Keratinocyte (primary cell): Measurements from ENCODE around the gene SUFU. TPM values are rescaled to one million over a fixed set of nuclear protein-coding genes. Genes with fewer than 3 reads are reported as not detected.

Experiments used
- DNase-seq: peaks from one replicate; pipeline ENCODE4 v3.0.0-alpha.2; 2011; ENCODE audit warnings: low read depth, missing footprints, low spot score
- FAIRE-seq: peaks from 2 replicates; lab custom pipeline; 2011; peaks lifted over from hg19 to GRCh38; lab: Jason Lieb, UNC
- H2AFZ ChIP-seq: 2 replicates; pipeline ENCODE4 v1.6.0; 2012; ENCODE audit warnings: low read length, control low read depth, inconsistent platforms; ENCODE audit not compliant: control insufficient read depth
- H3K27ac ChIP-seq: 2 replicates; pipeline ENCODE4 v1.5.1; 2011; ENCODE audit warnings: low read length; ENCODE audit not compliant: control insufficient read depth, insufficient read depth
- H3K27me3 ChIP-seq: 3 replicates; pipeline ENCODE4 v1.6.0; 2011; ENCODE audit warnings: low read length; ENCODE audit not compliant: control insufficient read depth, insufficient read depth; ENCODE audit errors: extremely low read depth
- H3K36me3 ChIP-seq, 2 experiments: 2 replicates in 1 of 2; 3 replicates in 1 of 2; pipeline ENCODE4 v1.5.1; 2011; ENCODE audit warnings: low read length in 2 of 2, mild to moderate bottlenecking in 1 of 2; ENCODE audit not compliant: control insufficient read depth in 2 of 2, insufficient read depth in 2 of 2; ENCODE audit errors: extremely low read depth in 1 of 2
- H3K4me1 ChIP-seq: 3 replicates; pipeline ENCODE4 v1.5.1; 2011; ENCODE audit warnings: low read length; ENCODE audit not compliant: control insufficient read depth, insufficient read depth; ENCODE audit errors: extremely low read depth
- H3K4me2 ChIP-seq: 3 replicates; pipeline ENCODE4 v1.6.0; 2011; ENCODE audit warnings: low read depth, low read length; ENCODE audit not compliant: control insufficient read depth, insufficient read depth; ENCODE audit errors: extremely low read depth
- H3K4me3 ChIP-seq, 3 experiments: fragments of 200-600 bp in 1 of 3; sonication (generic) in 1 of 3; 2 replicates in 2 of 3; 3 replicates in 1 of 3; pipeline ENCODE4 v1.5.1; 2011 to 2016; ENCODE audit warnings: low read length in 3 of 3, mild to moderate bottlenecking in 3 of 3, control low read depth in 2 of 3, inconsistent platforms in 1 of 3, low read depth in 1 of 3, mixed read lengths in 1 of 3, mixed run types in 1 of 3, moderate library complexity in 1 of 3; ENCODE audit not compliant: control insufficient read depth in 2 of 3, insufficient read depth in 2 of 3; ENCODE audit errors: extremely low read depth in 1 of 3
- H3K79me2 ChIP-seq: 2 replicates; pipeline ENCODE4 v1.6.0; 2012; ENCODE audit warnings: low read length; ENCODE audit not compliant: control insufficient read depth, insufficient read depth
- H3K9ac ChIP-seq: 3 replicates; pipeline ENCODE4 v1.6.0; 2011; ENCODE audit warnings: low read length; ENCODE audit not compliant: control insufficient read depth, insufficient read depth; ENCODE audit errors: extremely low read depth
- H3K9me1 ChIP-seq: 3 replicates; pipeline ENCODE4 v1.6.0; 2011; ENCODE audit warnings: low read length; ENCODE audit not compliant: control insufficient read depth, insufficient read depth; ENCODE audit errors: extremely low read depth
- H3K9me3 ChIP-seq: 2 replicates; pipeline ENCODE4 v1.5.1; 2012; ENCODE audit warnings: low read depth, low read length; ENCODE audit not compliant: control insufficient read depth
- H4K20me1 ChIP-seq: 3 replicates; pipeline ENCODE4 v1.6.0; 2011; ENCODE audit warnings: low read length; ENCODE audit not compliant: control insufficient read depth, insufficient read depth; ENCODE audit errors: extremely low read depth
- CTCF ChIP-seq, 3 experiments: IDR thresholded peaks in 1 of 3; conservative IDR thresholded peaks in 1 of 3; optimal IDR thresholded peaks in 1 of 3; 2 replicates in 2 of 3; 3 replicates in 1 of 3; pipeline versions ENCODE3 to v1.5.1; 2011; ENCODE audit warnings: low read length in 3 of 3, mild to moderate bottlenecking in 3 of 3, moderate library complexity in 2 of 3, control low read depth in 1 of 3, inconsistent platforms in 1 of 3; ENCODE audit not compliant: insufficient read depth in 2 of 3; ENCODE audit errors: extremely low read depth in 1 of 3
- EZH2 ChIP-seq: IDR thresholded peaks from one replicate; pipeline ENCODE4 v1.6.1; 2012; ENCODE audit warnings: inconsistent platforms, mild to moderate bottlenecking, low read length, moderate library complexity
- dilution Hi-C: fragments of 300-500 bp; cut with MboI; formaldehyde crosslinking; loops from one replicate; pipeline ENCODE4 v1.7.0; 2020; ENCODE audit warnings: low sequenced_read_pairs; ENCODE audit not compliant: extremely low pct_ligation_motif_present
- polyA plus RNA-seq, 5 experiments: library from polyadenylated mRNA; depleted of rRNA in 3 of 5; stranded (reverse) in 3 of 5; stranded (forward) in 1 of 5; unstranded in 1 of 5; fragments of >200 nt; gene quantifications; 1 replicate in 1 of 5; 2 replicates in 3 of 5; 3 replicates in 1 of 5; pipeline versions ENCODE4 v1.2.1 to v1.2.3, GENCODE V29; 2011 to 2012; ENCODE audit warnings: missing spikeins in 2 of 5, low read depth in 1 of 5, low replicate concordance in 1 of 5

Gene SUFU
- polyA plus RNA-seq, 1 donor (not counting 4 experiments of a cell fraction or from before 2014, with no cell fraction given): 3.7 TPM

- no peak overlapping the region for H3K4me2 ChIP-seq
- H2AFZ ChIP-seq: no peak overlapping the region
- no peaks in the 10 kb centered on the region for H3K27me3 ChIP-seq
- no peaks in the 10 kb centered on the region for H3K9me3 ChIP-seq
- TF ChIP-seq EZH2 (no peak), CTCF (optimal IDR thresholded peaks at IDR 0.05 in 1 of 3, IDR thresholded peaks at IDR 0.05 in 1 of 3, conservative IDR thresholded peaks at IDR 0.05 in 1 of 3; ENCODE audit: extremely low read depth in 1 of 3, insufficient read depth in 2 of 3, low read length in 3 of 3) (no peak)
- H4K20me1 ChIP-seq: no peaks in the 10 kb centered on the region
- H3K36me3 ChIP-seq: peaks cover 0 to 1% of the 10 kb centered on the region in 2 experiments
- no peak overlapping the region for H3K9ac ChIP-seq
- no peak overlapping the region for H3K27ac ChIP-seq
- no peaks in the 10 kb centered on the region for H3K9me1 ChIP-seq
- DNase-seq (no peak), FAIRE-seq (no peak)
- peaks cover 9% of the 10 kb centered on the region for H3K4me1 ChIP-seq
- dilution Hi-C loops: no loop called here
- no peaks in the 10 kb centered on the region for H3K79me2 ChIP-seq
- H3K4me3 ChIP-seq: no peak overlapping the region
These were observed 36.5 kb upstream of the SUFU start for GRCh38 chr10:102467318-102467717.

- Histone ChIP-seq H3K9ac (no peak overlapping the region), H2AFZ (no peak overlapping the region), H3K9me1 (no peaks in the 10 kb centered on the region), H3K4me3 (no peak overlapping the region), H3K9me3 (no peaks in the 10 kb centered on the region), H3K4me1 (peaks cover 3% of the 10 kb centered on the region), H3K27me3 (no peaks in the 10 kb centered on the region), H3K27ac (no peak overlapping the region), H3K4me2 (no peak overlapping the region), H4K20me1 (no peaks in the 10 kb centered on the region), H3K79me2 (no peaks in the 10 kb centered on the region), H3K36me3 (peaks cover 0 to 1% of the 10 kb centered on the region in 2 experiments)
- DNase-seq (no peak), FAIRE-seq (no peak)
- no peak for TF ChIP-seq EZH2
- no peak for TF ChIP-seq CTCF (optimal IDR thresholded peaks at IDR 0.05 in 1 of 3, IDR thresholded peaks at IDR 0.05 in 1 of 3, conservative IDR thresholded peaks at IDR 0.05 in 1 of 3; ENCODE audit: extremely low read depth in 1 of 3, insufficient read depth in 2 of 3, low read length in 3 of 3)
- dilution Hi-C loops: no loop called here
These were observed 35.8 kb upstream of the SUFU start for GRCh38 chr10:102467971-102468438.
